HepG2 (cell line): ENCODE data around the gene NFATC2. TPM values are rescaled to one million over a fixed set of nuclear protein-coding genes. Genes with fewer than 3 reads are reported as not detected.
A peak's percentile ranks its signal among the peaks of the same experiment; 100 is the strongest.

Source experiments
- ERF ChIP-seq: IDR thresholded peaks from 2 replicates; pipeline ENCODE4 v1.6.1; 2018; ENCODE audit warnings: missing biosample characterization, missing genetic modification reagents
- GATA4 ChIP-seq: sonication (generic); IDR thresholded peaks from 2 replicates; pipeline ENCODE4 v1.6.1; 2016; ENCODE audit warnings: antibody characterized with exemption, low read depth, borderline replicate concordance
- ONECUT2 ChIP-seq: sonication (generic); formaldehyde crosslinking; IDR thresholded peaks from 2 replicates; pipeline ENCODE4 v1.4.0; 2020; ENCODE audit warnings: missing genetic modification reagents
- PRDM10 ChIP-seq: sonication (generic); formaldehyde crosslinking; IDR thresholded peaks from 2 replicates; pipeline ENCODE4 v1.4.0; 2020; ENCODE audit warnings: low read depth, missing genetic modification reagents
- SAP130 ChIP-seq: IDR thresholded peaks from 2 replicates; pipeline ENCODE4 v1.6.1; 2016; ENCODE audit warnings: low read depth
- THAP9 ChIP-seq: sonication (generic); formaldehyde crosslinking; IDR thresholded peaks from 2 replicates; pipeline ENCODE4; 2020; ENCODE audit warnings: missing genetic modification reagents, mild to moderate bottlenecking, borderline replicate concordance
- XRCC5 ChIP-seq: fragments of 200-400 bp; formaldehyde crosslinking; optimal IDR thresholded peaks from 2 replicates; pipeline ENCODE3; 2017; ENCODE audit warnings: mild to moderate bottlenecking, low read length
- ZBED4 ChIP-seq: sonication (generic); formaldehyde crosslinking; IDR thresholded peaks from 2 replicates; pipeline ENCODE4 v1.4.0; 2020; ENCODE audit warnings: missing genetic modification reagents, borderline replicate concordance
- ZBTB38 ChIP-seq: sonication (generic); formaldehyde crosslinking; IDR thresholded peaks from 2 replicates; pipeline ENCODE4 v1.5.1; 2020; ENCODE audit warnings: mild to moderate bottlenecking, missing genetic modification reagents
- ZNF280D ChIP-seq: sonication (generic); formaldehyde crosslinking; IDR thresholded peaks from 2 replicates; pipeline ENCODE4 v1.5.1; 2020; ENCODE audit warnings: mild to moderate bottlenecking, missing genetic modification reagents
- ZNF572 ChIP-seq: sonication (generic); formaldehyde crosslinking; IDR thresholded peaks from 2 replicates; pipeline ENCODE4 v1.5.1; 2020; ENCODE audit warnings: mild to moderate bottlenecking, missing genetic modification reagents
- ZNF777 ChIP-seq: sonication (generic); formaldehyde crosslinking; IDR thresholded peaks from 2 replicates; pipeline ENCODE4 v1.4.0; 2020; ENCODE audit warnings: missing genetic modification reagents
- ZNF841 ChIP-seq: sonication (generic); formaldehyde crosslinking; IDR thresholded peaks from 2 replicates; pipeline ENCODE4 v1.8.1; 2023; ENCODE audit warnings: missing genetic modification reagents, borderline replicate concordance
- ZNF891 ChIP-seq: sonication (generic); formaldehyde crosslinking; IDR thresholded peaks from 2 replicates; pipeline ENCODE4 v1.5.0; 2020; ENCODE audit warnings: mild to moderate bottlenecking, missing genetic modification reagents
- ZSCAN20 ChIP-seq: sonication (generic); formaldehyde crosslinking; IDR thresholded peaks from 2 replicates; pipeline ENCODE4 v1.4.0; 2020; ENCODE audit warnings: missing genetic modification reagents, mild to moderate bottlenecking, borderline replicate concordance
- polyA plus RNA-seq, 8 experiments: library from polyadenylated mRNA; depleted of rRNA in 3 of 8; stranded (reverse) in 7 of 8; unstranded in 1 of 8; fragments of >200 nt; fragmentation: Illumina TruSeq in 4 of 8; extraction: Trizol in 4 of 8; gene quantifications; 2 replicates each; pipeline versions ENCODE4 v1.2.1 to v1.2.3, GENCODE V29; 2011 to 2016; ENCODE audit warnings: low read depth in 4 of 8, missing spikeins in 1 of 8, mixed read lengths in 1 of 8; ENCODE audit not compliant: insufficient read depth in 1 of 8
- total RNA-seq, 5 experiments: library from RNA; depleted of rRNA; stranded (reverse); fragments of >200 nt; fragmentation: Illumina TruSeq; extraction: Trizol; gene quantifications; 2 replicates each; pipeline ENCODE4 v1.2.3, GENCODE V29; 2016; ENCODE audit warnings: low read depth in 1 of 5

Gene NFATC2
- total and polyA plus RNA-seq, 2 of the 13 experiments (the other 11 are each of a cell fraction or from before 2014, with no cell fraction given): 1.9 to 3.3 TPM

- no peak for TF ChIP-seq ERF (CRISPR knock-in tag)
- TF ChIP-seq ZNF280D: no peak
- TF ChIP-seq SAP130 (CRISPR knock-in tag): peak; percentile 11; the same call in 1 of the 2 replicates
- no peak for TF ChIP-seq PRDM10 (CRISPR knock-in tag)
- TF ChIP-seq XRCC5: no peak
- no peak for TF ChIP-seq ONECUT2
- TF ChIP-seq ZSCAN20 (CRISPR knock-in tag): no peak; the same call in 1 of the 2 replicates
- TF ChIP-seq ZNF572 (CRISPR knock-in tag): no peak
- TF ChIP-seq THAP9 (CRISPR knock-in tag): no peak
- no peak for TF ChIP-seq ZNF891 (CRISPR knock-in tag)
- TF ChIP-seq ZBED4: no peak
- TF ChIP-seq GATA4: no peak
- peak; percentile 59; the same call in 1 of the 2 replicates for TF ChIP-seq ZBTB38
- TF ChIP-seq ZNF777 (CRISPR knock-in tag): peak; percentile 67; the same call in 1 of the 2 replicates
- no peak for TF ChIP-seq ZNF841 (CRISPR knock-in tag)
Measured at GRCh38 chr20:51562332-51563173, 20.0 kb upstream of the NFATC2 start (continued).
